NCI-H460 (cell line): Measurements from ENCODE around the gene PARP9. TPM values are rescaled to one million over a fixed set of nuclear protein-coding genes. Genes with fewer than 3 reads are reported as not detected.
"Not testable (repeated sequence)": the region's sequence is repeated elsewhere in the genome, so short reads cannot be mapped to it uniquely, and the experiment has no call there.

ENCODE experiments used
- DNase-seq: peaks from one replicate; pipeline ENCODE4 v3.0.0-alpha.2; 2016; ENCODE audit warnings: low read depth; ENCODE audit errors: extremely low read depth
- total RNA-seq: library from RNA; depleted of rRNA; stranded (reverse); fragments of >200 nt; shearing (Covaris generic); gene quantifications from 2 replicates; pipeline ENCODE4 v1.2.3, GENCODE V29; 2014

PARP9 gene
- total RNA-seq, 1 experiment from 2014 or later, result 8.8 TPM

DNA sequence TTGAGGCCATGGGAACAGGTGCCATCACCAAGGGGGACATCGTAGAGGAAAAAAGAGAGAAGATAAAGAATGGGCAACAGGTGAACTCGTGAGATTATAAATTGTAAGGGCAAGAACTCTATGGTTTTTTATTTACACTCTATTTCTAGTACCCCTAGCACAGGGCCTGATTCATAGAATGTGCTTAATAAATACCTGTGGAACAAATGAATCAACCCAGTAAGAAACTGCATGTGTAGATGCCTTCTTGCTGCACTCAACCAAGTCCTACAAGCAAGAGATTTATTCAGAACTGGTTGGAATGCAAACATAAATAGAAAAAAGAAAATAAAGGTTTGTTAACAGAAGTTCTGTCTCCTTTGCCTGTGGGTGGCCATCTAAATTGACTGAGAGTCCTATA lies 30.6 kb downstream of the PARP9 start:
- no peak for DNase-seq

DNA sequence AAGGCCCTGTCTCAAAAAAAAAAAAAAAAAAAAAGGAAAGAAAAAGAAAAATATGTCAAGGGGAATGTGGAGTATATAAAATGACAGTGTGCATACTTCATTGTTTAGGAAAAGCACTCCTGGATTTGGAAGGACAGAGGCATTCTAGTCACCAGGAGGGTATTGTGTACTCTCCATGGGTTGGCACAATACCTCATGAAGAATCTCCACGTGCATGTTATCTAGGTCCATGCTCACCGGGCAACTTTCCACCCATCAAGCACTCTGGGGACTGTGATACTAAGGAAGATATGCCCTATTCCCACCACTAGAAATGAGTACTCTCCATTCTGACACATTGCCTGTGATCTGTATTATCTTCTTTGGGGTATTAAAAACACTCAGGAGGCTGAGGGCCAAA lies 33.9 kb downstream of the PARP9 start:
- DNase-seq, result no peak

DNA sequence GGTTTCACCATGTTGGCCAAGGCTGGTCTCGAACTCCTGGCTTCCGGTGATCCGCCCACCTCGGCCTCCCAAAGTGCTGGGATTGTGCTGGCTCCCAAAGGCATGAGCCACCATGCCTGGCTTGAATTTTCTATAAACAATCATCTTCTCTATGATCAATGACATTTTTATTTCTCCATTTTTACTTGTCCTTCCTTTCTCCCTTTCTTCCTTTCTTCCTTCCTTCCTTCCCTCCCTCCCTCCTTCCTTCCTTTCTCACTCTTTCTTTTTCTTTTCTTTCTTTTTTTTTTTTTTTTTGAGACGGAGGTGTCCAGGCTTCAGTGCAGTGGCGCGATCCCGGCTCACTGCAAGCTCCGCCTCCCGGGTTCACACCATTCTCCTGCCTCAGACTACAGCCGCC lies 40.8 kb downstream of the PARP9 start:
- no peak for DNase-seq

DNA sequence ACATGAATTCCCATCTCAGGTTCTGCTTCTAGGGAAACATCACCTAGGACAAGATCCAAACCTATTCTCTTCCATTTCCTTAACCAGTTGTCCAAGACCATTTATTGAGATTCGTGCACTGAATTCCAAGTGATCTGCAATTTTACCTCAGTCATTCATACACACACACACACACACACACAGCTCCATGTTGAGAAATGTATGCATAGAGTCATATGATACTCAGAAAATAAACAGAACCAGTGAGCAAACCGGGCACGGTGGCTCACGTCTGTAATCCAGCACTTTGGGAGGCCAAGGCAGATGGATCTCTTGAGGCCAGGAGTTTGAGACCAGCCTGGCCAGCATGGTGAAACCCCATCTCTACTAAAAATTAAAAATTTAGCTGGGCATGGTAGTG lies 43.2 kb downstream of the PARP9 start:
- DNase-seq, result no peak

DNA sequence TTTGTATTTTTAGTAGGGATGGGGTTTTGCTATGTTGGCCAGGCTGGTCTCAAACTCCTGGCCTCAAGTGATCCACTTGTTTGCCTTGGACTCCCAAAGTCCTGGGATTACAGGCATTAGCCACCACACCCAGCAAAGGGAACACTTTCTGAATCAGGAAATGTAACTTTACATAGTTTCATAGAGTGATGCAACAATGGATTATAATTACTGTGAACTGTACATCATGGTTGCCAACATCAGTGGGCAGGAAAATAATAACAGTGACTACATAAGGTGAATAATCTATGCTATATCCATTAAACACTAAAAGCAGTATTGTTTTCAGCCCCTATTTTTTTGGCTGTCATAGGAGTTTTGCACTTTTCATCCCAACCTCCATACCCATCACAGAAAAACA lies 44.4 kb downstream of the PARP9 start:
- DNase-seq, result no peak

DNA sequence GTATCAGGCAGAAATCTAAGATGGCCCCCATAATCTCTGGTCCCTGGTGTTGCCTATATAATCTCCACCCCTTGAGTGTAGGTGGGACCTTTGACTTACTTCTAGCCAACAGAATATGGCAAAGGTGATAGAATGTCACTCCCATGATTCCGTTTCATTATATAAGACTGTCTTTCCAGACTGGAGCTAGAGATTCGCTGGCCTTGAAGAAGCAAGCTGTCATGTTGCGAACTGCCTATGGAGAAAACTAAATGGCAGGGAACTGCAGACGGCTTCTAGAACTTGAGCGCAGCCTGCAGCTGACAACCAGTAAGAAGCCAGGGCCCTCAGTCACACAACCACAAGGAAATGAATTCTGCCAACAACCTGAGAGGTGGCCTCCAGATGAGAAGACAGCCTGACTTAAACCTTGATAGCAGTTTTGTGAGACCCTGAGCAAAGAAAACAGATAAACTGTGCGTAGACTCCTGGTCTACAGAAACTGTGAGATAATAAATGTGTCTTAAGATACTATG lies 47.2 kb downstream of the PARP9 start:
- DNase-seq, result no peak

DNA sequence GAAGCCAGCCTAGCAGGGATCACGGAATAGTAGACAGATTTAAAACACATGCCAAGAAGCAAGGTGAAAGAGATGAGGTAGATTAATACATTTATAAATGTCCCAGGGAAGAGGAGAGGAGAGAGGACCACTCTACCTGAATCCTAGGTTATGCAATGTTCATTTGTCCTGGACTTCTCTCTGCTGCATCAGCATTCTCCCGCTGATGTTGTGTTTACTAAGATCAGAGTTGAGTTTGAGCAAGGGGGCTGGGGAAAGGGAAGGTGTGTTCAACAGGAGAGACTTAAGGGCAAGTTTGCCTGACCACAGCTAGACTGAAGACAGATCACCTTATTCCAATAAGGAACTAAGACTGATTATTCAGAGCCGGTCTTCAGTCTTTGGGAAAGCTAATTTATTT lies 48.2 kb downstream of the PARP9 start:
- DNase-seq, result no peak

DNA sequence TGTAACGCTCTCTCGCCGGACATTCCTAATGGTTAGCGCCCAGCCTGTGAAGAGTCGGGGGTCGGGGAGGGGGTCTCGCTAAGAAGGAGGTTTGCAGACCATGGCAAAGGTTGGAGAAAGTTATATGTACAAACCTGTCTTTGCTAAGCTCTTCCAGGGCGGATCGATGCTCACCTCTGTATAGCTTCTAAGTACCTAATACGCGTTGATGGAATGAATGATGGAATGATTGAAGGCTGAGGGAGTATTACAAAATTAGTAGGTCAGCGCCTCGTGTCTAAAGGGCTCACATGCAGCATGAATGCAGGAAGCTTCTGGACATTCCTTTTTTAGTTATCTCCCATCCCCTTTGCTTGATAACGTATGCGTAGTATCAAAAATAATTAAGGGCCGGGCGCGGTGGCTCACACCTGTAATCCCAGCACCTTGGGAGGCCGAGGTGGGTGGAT lies 49.1 kb downstream of the PARP9 start:
- DNase-seq, result no peak

DNA sequence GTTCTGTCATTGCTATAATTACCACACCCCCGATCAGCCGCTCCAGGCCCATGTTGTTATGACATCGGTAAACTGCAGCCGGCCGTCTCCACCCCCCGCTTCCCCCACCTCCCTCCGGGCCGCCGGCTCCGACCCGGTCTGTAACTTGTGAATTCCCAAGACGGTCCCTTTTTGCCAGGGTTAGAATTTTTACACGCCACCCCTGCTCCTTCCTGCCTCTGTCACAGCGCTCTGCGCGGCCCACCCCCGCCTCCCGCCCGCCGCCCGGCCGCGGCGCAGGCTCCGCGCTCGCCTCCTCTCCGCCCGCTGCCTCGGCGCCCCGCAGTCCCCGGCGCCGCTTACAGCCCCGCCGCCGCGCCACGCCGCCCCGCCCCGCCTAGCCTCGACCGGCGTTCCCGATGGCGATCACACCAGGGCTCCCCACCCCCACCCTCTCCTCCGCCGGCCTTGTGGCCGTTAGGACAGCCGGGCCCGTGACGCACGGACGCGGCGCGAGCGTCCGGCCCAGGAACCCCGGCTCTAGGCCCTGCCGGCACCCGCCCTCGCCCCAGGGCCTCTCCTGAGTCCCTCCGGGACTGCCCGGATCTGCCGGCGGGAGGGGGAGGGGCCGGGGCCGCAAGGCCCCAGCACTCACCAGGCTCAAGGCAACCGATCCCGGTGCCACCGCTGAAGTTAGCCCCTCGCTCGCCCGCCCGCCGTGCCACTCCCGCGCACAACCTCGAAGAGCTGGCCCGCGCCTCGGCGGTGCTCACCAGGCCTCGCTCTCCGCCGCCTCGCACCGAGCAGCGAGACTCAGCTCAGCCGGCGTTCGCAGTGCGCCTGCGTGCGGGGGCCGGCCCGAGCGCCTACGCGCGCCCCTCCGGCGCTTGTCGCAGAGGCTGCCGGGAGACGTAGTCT lies 49.7 kb downstream of the PARP9 start, which contains the start of gene KPNA1:
TSS of gene KPNA1 (minus strand) at position 817 of the 897 bp plus-strand sequence. CDS start 18,374 bp downstream, outside the sequence.
- DNase-seq, result peak; percentile 78

DNA sequence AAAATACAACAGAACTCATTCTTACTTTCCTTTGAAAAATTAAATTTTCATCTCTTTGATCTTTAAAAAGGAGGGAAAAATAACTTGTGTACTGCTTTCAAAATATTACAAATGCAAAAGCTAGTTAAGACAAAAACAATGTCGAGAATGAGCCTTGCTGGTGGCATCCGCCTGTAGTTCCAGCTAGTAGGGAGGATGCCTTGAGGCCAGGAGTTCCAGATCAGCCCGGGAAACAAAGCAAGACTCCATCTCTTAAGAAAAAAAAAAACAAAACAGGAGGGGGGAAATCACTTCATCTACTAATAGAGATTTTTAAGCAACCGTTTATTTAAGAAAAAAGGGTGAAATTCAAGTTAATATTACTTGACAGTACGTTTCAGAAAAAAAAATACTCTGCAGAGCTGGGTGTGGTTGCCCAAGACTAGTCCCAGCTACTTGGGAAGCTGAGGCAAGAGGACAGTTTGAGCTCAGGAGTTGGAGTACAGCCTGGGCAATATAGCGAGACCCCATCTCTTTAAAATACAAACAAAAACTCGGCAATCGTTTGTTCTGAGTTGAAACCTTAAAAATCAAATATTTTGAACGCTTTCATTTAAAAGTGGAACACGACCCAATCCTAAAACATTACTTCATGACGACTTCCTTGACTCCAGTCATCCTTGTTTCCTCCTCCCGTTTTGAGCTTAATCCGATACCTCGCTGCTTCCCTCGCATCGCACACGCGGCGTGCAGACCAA lies 50.5 kb downstream of the PARP9 start:
- DNase-seq, result no peak

DNA sequence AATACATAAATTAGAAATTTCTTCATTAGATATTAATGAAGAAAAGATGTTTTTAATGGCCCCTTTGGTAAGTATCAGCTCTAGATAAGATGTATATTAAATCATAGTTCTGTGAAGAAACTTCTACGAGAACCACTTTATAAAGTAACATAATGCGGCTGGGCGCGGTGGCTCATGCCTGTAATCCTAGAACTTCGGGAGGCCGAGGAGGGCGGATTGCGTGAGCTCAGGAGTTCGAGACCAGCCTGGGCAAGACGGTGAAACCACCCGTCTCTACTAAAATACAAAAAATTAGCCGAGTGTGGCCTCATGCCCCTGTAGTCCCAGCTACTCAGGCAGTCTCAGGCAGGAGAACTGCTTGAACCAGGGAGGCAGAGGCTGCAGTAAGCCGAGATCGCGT lies 51.8 kb downstream of the PARP9 start:
- DNase-seq, result no peak

DNA sequence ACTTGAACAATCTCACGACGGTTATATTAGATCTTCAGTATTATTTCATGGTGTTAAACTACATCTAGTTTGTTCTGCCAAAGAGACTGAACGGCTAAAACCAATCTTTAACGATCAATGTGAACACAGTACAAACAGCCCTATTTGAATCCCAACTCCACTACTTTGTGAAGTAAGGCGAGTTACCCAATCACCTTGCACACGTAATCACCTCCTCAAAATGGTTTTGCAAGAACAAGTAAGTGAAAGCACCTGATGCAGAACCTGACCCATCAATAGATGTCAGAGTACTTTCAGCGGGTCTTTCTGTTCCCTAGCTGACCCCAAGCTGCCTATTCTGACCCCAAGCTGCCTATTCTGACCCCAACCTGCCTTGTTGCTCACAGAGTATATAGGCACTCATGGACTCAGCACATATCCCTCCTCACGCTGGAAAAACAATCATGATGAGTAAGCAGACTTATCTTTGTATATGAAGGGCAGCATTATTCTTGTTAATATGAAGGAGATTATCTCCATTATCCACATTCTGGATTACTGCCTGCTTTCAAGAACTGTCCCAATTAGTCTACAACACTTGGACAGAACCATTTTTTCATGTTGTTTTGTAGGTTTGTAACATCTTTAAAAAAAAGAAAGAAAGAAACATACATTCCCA lies 53.1 kb downstream of the PARP9 start:
- no peak for DNase-seq

DNA sequence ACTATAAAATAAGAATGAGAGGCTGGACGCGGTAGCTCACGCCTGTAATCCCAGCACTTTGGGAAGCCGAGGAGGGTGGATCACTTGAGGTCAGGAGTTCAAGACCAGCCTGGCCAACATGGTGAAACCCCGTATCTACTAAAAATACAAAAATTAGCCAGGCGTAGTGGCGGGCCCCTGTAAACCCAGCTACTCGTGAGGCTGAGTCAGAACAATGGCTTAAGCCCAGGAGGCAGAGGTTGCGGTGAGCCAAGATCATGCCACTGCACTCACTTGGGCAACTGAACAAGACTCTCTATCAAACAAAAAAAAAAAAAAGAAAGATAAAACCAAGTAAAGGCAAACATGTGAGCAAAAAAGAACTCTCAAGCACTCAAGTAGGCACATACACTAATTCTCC lies 55.2 kb downstream of the PARP9 start:
- DNase-seq, result not testable (repeated sequence)

DNA sequence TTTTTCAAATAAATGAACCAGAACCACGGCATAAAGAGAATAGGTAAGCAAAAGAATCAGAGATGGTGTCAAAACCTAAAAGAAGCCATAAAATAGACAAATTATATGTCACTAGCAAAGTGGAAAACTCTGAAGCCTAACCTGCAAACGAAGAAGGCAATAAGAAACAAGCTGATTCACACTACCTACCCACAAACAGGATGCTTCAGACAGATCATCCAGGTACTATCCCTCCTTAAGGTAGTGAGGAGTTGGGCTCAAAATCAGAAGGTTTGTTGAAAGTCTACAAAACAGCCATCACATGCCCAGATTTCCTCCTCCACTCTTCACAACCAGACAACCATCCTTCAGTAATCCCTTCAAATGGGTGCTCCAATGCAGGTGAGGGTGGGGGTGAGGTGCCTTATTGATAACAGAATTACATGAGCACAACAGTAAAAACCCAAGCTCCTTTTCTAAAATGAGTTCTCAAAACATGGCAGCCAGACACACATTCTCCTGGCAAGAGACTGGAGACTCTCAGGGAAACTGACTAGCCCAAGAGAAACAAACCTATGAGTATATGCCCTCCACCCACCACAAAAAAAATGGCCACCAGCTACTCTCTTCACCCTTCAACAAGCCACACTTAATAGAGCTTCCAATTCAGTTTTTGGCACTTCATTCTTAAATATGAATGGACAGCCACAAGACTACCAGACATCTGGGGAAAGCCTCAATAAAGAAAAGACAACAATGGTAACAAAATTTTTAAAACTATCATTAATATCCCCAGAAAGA lies 55.8 kb downstream of the PARP9 start:
- no peak for DNase-seq

DNA sequence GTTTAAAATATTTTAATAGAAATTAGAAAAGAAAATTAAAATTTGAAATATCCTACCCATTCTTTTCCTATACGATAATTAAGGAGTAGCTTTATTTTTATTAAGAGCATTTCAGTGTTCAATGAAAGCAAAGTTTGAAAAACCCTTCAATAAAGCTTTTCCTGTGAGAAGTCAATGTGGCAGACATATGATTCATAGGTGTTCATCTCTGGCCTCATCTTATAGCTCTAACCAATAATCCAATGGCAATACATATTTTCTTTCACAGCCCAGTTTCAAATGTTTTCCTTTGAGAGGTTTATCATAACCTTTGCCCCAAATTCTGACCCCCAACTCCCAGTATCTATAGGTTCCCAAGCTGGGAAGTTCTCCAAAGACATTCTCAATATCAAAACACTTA lies 57.6 kb downstream of the PARP9 start:
- DNase-seq, result no peak

DNA sequence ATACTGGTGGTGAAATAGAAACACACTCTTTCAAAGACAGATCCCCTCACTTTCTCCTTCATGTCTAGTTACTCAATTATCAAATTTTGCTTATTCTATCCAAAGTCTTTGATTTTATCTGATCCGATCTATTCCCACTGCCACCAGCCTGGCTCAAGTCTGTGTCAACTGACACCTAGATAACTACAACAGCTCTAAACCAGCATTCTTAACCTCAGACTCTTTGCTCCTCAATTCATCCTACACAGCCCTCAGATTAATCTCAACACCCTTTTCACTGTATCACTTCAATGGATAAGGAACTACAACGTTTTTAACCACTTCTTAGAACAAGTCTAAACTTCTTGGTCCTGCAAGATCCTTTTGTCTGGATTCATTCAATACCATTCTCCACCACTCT lies 58.4 kb downstream of the PARP9 start:
- DNase-seq, result no peak

DNA sequence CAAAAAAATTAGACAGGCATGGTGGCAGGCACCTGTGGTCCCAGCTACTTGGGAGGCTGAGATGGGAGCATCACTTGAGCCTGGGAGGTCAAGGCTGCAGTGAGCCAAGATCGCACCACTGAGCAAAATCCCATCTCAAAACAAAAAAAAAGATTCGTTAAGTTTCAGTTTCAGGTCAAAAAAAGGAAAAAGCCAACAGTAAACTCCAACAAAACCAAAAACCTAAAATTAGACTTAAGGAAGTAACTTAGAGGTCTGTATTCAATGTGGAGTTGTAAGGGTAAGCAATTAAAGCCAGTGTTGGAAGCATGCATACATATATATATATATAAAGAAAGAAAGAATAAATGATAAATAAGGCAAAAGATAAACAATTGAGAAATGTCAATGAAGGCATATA lies 61.2 kb downstream of the PARP9 start:
- no peak for DNase-seq

DNA sequence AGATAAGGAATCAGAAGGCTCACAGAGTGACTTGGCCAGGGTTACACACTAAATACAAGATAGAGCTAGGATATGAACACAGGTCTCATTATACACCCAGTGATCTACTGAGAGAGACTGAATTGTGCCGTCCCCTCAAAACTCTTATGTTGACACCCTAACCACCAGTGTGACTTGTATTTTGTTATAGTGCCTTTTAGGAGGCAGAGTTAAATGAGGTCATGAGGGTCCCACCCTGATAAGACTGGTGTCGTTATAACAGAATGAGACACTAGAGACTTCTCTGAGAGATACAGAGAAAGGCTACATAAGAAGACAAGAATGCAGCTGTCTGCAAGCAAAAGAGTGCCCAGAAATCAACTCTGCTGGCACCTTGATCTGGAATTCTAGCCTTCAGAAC lies 62.0 kb downstream of the PARP9 start:
- no peak for DNase-seq

DNA sequence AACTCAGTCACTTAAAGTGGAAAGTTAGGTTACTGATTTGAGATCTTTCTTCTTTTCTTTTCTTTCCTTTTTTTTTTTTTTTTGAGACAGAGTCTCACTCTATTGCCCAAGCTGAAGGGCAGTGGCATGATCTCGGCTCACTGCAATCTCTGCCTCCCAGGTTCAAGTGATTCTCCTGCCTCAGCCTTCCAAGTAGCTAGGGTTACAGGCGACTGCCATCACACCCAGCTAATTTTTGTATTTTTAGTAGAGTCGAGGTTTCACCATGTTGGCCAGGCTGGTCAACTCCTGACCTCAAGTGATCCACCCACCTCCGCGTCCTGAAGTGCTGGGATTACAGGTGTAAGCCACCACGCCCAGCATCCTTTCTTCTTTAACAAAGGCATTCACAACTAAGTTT lies 63.1 kb downstream of the PARP9 start:
- DNase-seq, result not testable (repeated sequence)

DNA sequence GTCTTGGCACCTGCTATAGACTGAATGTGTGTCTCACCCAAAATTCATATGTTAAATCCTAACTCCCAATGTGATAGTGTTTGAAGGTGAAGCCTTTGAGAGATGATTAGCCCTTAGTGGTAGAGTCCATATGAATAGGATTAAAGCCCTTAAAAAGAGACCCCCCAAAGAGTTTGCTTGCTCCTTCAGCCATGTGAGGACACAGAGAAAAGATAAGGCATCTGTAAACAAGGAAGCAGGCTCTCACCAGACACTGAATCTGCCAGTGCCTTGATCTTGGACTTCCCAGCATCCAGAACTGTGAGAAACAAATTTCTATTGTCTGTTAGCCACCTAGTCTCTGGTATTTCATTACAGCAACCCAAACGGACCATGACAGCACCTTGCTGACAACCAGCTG lies 65.9 kb downstream of the PARP9 start:
- DNase-seq, result no peak
